WTC11 (cell line): ENCODE measurements around the gene RIPPLY3.

Experiments used
- ATF1 ChIP-seq: sonication (generic); formaldehyde crosslinking; IDR thresholded peaks from 2 replicates; pipeline ENCODE4 v1.8.1; 2023; ENCODE audit warnings: mild to moderate bottlenecking, moderate library complexity, missing genetic modification reagents
- TF ChIP-seq, protein P1 (sequence below): fragments of 200-600 bp; IDR thresholded peaks from 2 replicates; pipeline ENCODE4 v1.8.0; 2022; ENCODE audit warnings: antibody characterized with exemption
- TF ChIP-seq, protein P2 (sequence below): sonication (generic); formaldehyde crosslinking; IDR thresholded peaks from 2 replicates; pipeline ENCODE4 v1.8.1; 2023; ENCODE audit warnings: mild to moderate bottlenecking, missing genetic modification reagents
- TF ChIP-seq, protein P3 (sequence below): sonication (generic); formaldehyde crosslinking; IDR thresholded peaks from 2 replicates; pipeline ENCODE4 v1.8.0; 2023; ENCODE audit warnings: missing genetic modification reagents

DNA sequence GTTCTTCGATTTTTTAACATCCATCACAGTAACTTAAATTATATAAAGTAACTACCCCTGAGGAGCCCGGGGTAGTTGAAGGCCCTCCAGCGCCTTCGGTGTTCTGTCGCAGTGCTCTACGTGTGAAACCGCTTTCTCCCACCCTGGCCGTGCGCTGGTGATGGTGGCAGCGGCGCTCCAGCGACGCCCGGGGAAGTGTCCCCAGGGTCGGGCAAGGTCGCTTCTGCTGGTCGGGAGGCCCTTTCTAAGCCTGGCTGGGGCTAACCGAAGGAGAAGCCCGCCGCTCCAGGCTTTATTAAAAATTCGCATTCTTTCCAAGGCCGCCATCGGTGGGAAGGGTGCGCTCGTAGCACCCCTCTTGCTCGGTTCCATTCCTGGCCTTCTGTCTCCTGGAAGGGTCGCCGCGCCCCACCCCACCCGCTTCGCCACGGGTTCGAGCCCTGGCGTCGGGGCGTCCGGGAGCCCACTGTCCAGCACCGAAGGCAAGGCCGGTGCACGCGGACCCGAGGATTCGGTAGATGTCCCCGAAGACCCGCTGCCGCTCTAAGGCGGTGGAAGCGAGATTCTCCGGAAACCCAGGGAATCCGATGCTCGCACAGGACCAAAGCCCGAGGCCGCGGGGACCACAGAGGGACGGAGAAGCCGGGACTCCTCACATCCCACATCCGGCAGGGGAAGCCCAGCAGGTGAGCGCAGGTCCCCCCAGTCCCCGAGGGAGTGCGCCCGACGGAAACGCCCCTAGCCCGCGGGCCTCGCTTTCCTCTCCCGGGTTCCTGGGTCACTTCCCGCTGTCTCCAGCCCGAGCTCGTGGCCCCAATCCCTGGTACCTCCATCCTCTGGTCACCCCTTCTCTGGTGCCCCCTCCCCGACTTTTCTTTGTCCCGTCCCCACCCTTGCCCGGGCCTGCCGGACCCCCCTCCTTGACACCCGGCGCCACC, 685 bp upstream of the RIPPLY3 start:
- TF ChIP-seq, protein P1, sequence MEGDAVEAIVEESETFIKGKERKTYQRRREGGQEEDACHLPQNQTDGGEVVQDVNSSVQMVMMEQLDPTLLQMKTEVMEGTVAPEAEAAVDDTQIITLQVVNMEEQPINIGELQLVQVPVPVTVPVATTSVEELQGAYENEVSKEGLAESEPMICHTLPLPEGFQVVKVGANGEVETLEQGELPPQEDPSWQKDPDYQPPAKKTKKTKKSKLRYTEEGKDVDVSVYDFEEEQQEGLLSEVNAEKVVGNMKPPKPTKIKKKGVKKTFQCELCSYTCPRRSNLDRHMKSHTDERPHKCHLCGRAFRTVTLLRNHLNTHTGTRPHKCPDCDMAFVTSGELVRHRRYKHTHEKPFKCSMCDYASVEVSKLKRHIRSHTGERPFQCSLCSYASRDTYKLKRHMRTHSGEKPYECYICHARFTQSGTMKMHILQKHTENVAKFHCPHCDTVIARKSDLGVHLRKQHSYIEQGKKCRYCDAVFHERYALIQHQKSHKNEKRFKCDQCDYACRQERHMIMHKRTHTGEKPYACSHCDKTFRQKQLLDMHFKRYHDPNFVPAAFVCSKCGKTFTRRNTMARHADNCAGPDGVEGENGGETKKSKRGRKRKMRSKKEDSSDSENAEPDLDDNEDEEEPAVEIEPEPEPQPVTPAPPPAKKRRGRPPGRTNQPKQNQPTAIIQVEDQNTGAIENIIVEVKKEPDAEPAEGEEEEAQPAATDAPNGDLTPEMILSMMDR, result no peak
- TF ChIP-seq, protein P2, sequence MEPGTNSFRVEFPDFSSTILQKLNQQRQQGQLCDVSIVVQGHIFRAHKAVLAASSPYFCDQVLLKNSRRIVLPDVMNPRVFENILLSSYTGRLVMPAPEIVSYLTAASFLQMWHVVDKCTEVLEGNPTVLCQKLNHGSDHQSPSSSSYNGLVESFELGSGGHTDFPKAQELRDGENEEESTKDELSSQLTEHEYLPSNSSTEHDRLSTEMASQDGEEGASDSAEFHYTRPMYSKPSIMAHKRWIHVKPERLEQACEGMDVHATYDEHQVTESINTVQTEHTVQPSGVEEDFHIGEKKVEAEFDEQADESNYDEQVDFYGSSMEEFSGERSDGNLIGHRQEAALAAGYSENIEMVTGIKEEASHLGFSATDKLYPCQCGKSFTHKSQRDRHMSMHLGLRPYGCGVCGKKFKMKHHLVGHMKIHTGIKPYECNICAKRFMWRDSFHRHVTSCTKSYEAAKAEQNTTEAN (CRISPR knock-in tag), result no peak
- TF ChIP-seq ATF1 (CRISPR knock-in tag), result peak; percentile 67; the same call in 1 of the 2 replicates
- TF ChIP-seq, protein P3, sequence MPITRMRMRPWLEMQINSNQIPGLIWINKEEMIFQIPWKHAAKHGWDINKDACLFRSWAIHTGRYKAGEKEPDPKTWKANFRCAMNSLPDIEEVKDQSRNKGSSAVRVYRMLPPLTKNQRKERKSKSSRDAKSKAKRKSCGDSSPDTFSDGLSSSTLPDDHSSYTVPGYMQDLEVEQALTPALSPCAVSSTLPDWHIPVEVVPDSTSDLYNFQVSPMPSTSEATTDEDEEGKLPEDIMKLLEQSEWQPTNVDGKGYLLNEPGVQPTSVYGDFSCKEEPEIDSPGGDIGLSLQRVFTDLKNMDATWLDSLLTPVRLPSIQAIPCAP (CRISPR knock-in tag), result no peak
